ENCODE measurements around the gene HPSE2.
"Not testable (repeated sequence)": the region's sequence is repeated elsewhere in the genome, so short reads cannot be mapped to it uniquely, and the experiment has no call there.

Gene HPSE2

GRCh38 chr10:99170116-99170675 lies 65.5 kb downstream of the HPSE2 start:
- no peak for DNase-seq (ENCODE audit: low spot score)

- no peak for DNase-seq (ENCODE audit: low spot score)
Measured at GRCh38 chr10:99161165-99161564, 74.5 kb downstream of the HPSE2 start.

- no peak for DNase-seq (ENCODE audit: low spot score)
Measured at GRCh38 chr10:99143651-99144050, 92.0 kb downstream of the HPSE2 start.

DNA sequence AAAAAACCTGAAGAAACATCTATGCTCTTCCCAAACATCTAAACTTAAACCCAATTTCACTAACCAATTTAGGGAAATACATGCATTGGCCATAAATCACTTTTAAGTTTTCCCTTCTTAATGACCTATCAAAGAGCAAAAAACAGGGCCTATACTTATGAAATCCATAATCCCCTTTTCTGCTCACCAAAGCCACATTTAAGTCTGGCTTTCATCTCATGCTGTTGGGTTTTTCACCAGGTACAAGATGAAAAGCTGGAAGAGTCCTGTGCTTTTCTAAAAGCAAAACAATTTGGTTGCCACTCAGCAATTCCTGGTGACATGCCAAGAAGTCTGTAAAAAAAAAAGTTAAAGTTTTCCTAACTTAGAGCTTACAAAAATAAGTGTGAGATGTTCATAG lies 92.6 kb downstream of the HPSE2 start:
- no peak for DNase-seq (ENCODE audit: low spot score)

- not testable (repeated sequence) for DNase-seq (ENCODE audit: low spot score)
Measured at GRCh38 chr10:99132897-99133296, 102.8 kb downstream of the HPSE2 start.

DNA sequence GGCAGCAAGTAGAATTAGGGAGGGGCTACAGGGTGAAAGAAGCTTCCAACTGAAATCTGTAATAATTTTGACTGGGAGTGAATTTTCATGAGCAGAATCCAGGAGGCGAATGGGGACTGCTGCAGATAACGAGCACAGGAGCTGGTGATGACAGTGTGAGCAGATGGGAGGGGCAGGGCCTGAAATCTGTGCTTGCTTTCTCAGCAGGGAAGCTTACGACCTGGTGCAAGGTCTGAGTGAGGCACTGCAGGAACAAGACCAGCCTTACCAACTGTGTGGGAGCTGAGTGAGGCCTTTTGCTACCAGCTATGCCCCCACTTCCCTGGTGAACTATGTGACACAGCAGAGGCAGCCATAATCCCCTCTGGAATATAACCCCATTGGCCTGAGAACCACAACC lies 109.8 kb downstream of the HPSE2 start:
- no peak for DNase-seq (ENCODE audit: low spot score)

DNA sequence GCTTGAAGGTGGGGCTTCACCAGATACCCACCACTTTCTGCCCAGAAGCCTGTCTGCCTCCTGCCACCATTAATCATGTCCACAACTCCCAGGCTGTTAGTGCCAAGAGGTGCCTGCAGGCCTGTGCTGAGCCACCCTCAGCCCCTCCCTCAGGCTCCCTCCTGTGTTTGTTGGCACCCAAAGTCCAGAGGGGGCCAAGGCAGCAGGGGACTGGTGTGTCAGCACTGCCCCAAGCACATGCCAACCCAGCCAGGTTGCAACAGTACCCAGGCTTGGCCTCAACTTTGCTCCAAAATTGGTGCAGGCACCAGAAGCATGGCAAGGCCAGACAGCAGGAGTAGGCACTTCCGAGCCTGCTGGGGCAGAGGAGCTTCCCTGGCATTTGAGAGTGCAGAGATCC lies 111.3 kb downstream of the HPSE2 start:
- DNase-seq (ENCODE audit: low spot score), result no peak

DNA sequence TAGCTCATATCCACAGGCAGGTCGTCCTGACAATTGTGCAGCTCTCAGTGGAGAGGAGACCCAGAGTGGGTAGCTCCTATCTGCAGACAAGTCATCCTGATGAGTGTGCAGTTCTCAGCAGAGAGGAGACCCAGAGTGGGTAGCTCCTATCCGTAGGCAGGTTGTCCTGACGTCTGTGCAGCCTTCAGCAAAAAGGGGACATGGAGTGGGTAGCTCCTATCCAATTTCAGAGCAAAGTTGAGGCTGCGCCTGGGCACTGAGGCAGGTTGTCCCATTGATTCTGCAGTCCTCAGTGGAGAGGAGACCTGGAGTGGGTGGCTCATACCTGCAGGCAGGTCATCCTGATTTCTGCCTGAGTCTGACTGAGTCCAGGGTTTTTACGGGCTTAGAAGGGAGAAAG lies 111.8 kb downstream of the HPSE2 start:
- DNase-seq (ENCODE audit: low spot score), result no peak

GRCh38 chr10:99123336-99123735 lies 112.3 kb downstream of the HPSE2 start:
- DNase-seq (ENCODE audit: low spot score), result no peak

- DNase-seq (ENCODE audit: low spot score), result no peak
Measured at GRCh38 chr10:99119258-99119748, 116.3 kb downstream of the HPSE2 start.

- no peak for DNase-seq (ENCODE audit: low spot score)
Measured at GRCh38 chr10:99115703-99116102, 119.9 kb downstream of the HPSE2 start.

DNA sequence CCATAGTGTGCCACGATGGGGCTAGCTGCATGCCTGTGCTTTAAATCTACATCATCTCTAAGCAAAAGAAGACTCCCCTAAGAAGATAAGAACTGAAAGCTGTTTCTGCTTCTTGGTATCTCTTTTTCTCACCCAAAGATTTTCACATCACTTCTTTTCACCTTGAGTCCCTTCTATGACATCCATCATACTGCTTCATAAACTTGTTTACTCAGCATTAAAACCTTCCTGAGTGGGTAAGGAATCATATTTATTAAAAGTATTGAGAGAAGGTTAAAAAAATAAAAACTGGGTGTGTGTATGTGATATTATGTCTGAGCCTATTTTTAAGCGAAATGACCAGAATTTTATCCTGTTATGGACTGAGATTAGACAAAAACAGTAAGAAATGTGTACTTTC lies 150.3 kb downstream of the HPSE2 start:
- no peak for DNase-seq (ENCODE audit: low spot score)

DNA sequence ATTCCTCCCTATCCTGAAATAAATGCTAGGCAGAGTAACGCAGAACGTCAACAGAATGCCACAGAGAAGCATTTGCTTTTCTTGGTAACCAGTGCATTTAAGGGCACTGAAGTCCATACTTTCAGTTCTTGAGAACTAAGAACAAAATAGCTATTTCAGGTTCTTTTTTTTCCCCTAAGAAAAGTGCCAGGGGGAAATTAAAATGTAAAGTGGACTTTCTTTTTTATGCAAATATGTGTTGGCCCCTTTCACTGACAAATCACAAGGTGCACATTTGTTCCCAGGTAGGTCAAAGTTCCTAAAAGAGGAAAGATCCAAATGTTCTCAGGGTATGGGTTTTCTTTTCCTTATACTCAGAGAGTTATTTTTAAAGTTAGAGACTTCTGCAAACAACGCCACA lies 151.5 kb downstream of the HPSE2 start:
- DNase-seq (ENCODE audit: low spot score), result no peak

DNA sequence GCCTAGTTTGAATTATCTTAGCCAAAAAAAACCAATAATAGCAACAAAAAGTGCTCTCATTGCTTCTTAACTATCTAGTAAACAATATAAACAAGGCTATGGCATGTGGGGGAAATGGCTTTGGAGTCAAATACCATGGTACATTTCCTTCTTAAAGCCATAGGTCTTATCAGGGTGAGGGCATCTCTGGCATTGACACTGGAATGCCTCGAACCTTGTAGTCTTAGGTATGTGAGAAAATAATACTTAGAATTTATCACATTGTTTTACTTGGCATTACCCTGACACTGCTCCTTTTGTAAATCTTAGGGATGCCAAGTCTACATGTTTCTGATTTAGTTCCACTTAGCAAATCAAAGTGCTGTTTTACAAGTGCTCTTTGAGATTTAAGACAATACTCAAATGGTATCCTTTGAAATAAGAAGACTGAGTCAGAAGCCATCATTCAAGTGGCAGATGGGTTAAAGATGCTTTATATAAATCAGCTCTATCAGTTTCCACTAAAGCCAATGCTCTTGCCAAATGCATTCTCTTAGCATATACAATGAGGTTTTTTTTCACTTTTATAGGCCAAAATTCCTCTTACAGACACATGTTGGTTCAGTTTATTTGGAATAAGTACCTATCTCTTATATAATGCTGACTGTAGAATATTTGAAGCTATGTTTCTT lies 155.2 kb downstream of the HPSE2 start:
- no peak for DNase-seq (ENCODE audit: low spot score)

GRCh38 chr10:99062591-99062990 lies 173.1 kb downstream of the HPSE2 start:
- DNase-seq (ENCODE audit: low spot score), result no peak

DNA sequence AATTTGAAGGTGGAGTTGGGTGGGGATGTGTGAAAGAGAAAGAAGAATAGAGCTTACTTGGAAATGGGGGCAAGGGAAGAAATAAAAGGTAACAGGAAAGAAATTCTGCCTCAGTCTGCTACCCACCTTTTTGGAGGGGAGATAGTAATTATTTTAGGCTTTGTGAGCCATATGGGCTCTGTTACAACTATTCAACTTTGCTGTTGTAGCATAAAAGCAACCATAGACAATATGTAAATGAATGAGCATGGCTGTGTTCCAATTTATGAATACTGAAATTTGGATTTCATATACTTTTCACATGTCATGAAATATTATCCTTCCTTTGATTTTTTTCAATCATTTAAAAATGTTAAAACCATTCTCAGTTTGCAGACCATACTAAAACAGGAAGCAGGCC lies 176.9 kb downstream of the HPSE2 start:
- no peak for DNase-seq (ENCODE audit: low spot score)

DNA sequence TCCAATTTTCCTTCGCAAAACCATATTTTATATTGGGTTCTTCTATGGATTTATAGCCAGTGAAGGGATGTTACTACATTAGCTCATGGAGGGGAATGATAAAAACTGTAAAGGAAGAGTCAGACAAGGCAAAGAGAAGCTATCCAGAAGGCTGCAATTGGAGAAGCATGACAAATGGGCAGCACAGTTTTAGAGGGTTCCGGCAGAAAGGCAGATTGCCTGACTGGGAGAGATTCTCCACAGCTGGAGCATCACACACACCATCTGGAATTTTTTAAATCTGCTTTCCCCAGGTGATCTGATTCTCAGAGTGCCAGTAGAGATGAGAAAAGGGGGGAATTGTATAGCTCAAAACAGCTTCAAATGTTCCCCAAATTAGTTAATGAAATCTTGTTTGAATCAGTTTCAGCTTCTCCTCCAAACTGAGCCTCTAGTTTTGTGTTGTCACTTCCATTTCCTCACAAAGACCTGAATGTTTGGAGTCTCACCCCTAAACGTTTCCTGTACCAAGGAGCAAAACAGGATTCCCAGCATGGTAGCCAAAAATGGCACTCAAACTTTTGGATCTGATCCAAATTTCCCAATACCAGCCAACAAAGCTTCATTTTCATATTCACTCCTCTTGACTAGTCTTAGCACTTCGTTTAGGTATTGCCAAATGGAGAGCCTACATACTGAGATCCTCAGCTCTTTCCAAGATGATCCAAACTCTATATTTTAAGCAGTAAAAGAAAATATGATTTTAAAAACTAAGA lies 177.5 kb downstream of the HPSE2 start:
- DNase-seq (ENCODE audit: low spot score), result no peak

- DNase-seq (ENCODE audit: low spot score), result no peak
Measured at GRCh38 chr10:99045671-99046070, 190.0 kb downstream of the HPSE2 start.

DNA sequence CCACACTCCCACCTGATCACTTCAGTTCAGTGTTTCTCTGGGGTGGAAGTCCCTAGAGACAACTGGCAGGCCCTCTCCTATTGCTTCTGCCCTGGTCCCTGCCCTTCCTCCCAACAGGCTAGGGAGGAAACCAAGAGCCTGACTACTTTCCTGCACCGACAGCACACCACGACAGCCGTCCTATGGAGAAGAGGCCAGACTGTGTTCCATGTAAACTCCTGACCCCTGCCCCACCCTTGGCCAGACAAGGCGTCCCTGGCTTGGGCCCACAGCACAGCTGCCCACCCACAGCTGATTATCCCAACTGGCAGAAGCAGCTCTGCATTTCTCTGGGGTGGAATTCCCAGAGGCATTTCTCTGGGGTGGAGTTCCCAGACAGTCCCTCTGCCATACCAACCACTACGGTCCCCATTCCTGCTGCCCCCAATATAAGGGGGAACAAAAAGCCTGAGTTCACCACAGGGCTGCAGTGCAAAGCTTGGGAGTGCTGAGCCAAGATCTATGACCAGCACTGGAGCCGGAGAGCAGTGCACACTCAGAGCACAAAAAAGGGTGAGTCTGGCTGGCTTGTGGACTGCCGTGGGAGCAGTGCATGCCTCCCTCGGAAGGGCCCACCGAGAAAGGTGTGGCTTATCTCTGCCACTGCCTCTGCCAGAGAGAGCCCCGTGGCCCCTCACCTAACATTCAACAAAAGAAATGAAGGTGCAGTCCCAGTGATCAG lies 193.4 kb downstream of the HPSE2 start:
- DNase-seq (ENCODE audit: low spot score), result no peak

- no peak for DNase-seq (ENCODE audit: low spot score)
Measured at GRCh38 chr10:99041468-99041867, 194.2 kb downstream of the HPSE2 start.

DNA sequence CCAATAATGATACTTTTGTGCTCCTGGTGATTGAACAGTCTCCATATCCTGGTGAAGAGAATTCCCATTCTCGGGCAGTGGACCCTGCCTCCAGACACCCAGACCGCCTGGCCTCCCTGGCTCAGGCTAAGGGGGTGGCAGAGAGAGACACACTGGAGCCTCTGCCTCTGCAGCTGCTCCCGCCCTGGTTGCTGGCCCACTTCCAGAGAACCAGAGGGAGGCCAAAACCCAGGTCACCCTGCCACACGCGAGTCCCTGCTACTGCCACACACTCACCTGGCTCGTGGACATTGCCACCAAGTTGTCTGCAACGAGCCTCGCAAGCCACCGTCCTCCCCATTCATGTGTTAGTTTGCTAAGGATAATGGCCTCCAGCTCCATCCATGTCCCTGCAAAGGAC lies 221.8 kb downstream of the HPSE2 start:
- no peak for DNase-seq (ENCODE audit: low spot score)

GRCh38 chr10:99010286-99010685 lies 225.4 kb downstream of the HPSE2 start:
- DNase-seq (ENCODE audit: low spot score), result no peak
